NCI-H345 treated with DMSO at 0.1 percent for 48 hours (cell line): ENCODE measurements around the gene KCNJ6.
"Not testable (repeated sequence)": the region's sequence is repeated elsewhere in the genome, so short reads cannot be mapped to it uniquely, and the experiment has no call there.

Experiments
- DNase-seq: peaks from one replicate; lab custom pipeline; 2025; ENCODE audit not compliant: unreplicated experiment; lab: John Stamatoyannopoulos, UW

Gene KCNJ6

DNA sequence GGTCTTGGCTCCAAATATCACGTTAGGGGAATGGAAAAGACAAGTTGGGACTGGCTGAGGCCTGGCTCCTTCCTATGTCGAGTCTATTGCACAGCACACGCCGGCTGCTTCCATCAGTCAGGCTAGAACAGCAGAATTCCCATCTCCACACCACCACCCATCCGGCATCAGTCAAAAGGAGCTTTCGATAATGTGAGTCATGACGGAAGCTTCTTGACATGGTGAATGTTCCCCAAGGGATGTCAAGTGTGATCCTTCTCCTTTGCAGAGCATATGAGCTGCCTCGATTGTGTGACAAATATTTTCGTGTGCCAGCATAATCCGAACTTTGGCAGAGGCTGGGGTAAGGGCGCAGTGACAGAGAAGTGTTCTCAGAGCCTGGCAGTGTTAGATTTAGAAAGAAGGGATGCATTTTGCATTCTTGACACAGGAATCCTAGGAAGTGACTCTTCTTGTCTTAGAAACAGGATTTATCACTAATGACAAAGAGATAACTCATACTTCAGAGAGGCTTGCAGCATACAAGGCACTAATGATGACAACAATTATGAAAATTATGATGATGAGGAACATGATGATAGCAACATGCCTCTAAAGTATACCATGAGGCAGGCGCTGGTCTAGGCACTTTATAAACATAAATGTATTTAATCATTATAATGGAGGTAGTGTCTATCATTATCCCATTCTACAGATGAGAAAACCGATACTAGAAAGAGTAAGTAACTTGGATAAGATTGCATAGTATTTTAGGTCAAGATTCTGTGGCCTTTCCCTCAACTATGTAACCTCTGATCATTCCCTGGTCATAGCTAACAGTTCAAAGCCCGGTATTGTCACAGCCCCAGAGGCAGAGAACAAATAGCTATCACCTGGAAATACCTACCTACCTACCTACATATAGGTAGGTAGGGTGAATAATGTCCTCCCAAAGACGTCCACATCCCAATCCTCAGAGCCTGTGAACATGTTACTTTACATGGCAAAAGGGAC, 135.0 kb downstream of the KCNJ6 start:
- no peak for DNase-seq

DNA sequence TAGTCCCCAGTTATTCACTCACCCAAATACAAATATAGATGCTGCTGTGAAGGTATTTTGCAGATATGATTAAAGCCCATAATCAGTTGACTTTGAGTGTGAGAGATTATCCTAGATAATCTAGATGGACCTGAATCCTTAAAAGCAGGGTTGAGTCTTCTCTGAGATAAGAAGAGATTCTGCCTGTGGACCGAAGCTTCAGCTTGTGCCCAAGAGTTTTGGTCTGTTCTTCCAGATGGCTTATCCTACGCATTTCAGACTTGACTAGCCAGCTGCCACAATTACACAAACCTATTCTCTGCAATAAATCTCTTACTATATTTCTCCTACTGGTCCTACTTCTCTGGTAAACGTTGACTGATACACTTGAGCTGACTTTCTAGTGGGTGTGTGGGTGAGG, 145.1 kb downstream of the KCNJ6 start:
- no peak for DNase-seq

DNA sequence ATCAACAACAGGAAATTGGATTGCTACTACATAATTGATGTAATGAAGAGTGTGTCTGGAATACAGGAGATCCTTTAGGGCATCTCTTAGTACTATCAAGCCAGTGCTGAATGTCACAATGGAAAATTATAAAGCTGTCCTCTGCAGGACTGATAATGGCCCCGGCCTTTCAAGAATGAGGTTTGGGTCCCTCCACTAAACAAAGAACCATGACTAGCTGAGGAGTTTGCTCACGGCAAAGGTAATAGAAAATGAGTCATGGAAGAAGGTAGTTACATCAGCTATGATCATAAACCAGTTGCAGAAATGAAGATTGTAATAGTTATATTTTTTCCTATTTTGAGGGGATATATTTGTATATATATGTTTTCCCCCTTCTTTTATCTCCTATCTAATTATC, 145.8 kb downstream of the KCNJ6 start:
- no peak for DNase-seq

DNA sequence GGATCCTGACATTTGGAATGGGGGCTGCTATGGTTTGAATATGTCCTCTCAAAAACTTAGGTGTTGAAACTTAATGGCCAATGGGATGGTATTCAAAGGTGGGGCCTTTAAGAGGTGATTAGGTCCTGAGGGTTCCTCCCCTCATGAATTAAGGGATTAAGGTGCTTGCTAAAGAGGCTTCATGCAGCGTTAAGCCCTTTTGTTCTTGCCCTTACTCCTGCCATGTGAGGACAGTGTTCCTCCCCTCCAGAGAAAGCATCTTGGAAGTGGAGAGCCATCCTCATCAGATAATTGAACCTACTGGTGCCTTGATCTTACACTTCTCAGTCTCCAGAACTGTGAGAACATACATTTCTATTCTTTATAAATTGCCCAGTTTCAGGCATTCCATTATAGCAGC, 146.6 kb downstream of the KCNJ6 start:
- DNase-seq = no peak

DNA sequence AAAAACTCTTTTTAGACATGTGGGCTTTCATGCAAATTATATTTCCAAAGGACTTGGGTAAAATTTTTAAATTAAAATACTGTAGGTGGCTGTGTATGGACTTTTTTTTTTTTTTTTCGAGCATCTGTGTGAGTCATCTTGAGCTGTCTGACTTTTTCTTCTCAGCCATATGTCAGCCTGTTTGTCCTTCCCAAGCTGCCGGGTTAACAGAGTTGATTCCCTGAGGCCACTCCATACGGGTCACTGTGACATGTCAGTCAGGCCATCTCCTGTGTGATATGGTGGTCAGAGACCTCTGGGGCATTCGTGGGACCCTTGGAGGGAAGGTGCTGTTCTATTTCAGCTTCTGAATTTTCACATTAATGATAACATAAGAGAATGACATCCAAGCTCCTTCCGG, 148.3 kb downstream of the KCNJ6 start:
- DNase-seq = no peak

DNA sequence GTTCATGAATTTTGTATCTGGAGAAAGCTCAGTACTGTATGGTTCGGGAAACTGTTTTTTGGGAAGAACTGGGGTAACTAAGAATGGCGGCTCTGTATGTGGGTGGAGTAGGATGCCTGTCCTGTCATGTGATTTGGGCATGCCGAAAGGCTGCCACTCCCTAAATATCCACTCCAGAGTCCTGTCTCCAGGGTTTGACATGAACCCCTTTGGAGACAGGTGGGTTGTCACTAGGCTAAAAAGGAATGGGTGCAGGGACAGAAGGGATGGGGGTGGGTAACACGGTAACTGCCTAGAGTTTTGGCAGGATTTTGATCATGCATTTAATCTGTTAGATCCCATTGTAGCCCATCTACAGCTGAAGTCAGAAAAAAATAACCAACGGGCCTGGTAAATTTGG, 150.1 kb downstream of the KCNJ6 start:
- no peak for DNase-seq

DNA sequence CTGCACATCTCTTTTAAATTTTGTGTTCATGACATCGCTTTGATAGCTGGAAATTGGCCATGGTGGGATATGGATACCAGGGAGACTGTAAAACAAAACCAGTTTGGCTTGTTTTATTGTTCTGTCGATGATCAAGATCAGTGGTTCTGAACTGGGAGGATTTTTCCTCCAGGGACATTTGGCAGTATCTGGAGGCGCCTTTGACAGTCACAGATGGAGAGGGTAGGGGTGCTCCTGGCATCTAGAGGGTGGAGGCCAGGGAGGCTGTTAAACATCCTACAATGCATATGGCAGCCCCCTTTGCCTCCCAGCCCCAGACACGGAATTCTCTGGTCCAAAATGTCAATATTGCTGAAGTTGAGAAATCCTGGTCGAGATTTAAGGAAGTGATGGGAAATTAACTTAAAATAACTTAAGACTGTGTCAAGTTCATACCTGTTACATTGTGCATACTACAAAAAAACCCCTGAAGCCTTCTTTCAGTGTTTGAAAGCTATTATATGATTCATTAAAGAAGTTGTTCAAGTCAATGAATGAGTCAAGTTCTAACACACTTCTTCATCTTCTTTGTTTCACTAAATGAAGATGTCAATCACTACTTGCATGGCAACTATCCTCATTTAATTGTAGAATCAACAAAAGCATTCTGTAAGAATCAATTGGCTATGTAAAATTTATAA, 150.9 kb downstream of the KCNJ6 start:
- no peak for DNase-seq

DNA sequence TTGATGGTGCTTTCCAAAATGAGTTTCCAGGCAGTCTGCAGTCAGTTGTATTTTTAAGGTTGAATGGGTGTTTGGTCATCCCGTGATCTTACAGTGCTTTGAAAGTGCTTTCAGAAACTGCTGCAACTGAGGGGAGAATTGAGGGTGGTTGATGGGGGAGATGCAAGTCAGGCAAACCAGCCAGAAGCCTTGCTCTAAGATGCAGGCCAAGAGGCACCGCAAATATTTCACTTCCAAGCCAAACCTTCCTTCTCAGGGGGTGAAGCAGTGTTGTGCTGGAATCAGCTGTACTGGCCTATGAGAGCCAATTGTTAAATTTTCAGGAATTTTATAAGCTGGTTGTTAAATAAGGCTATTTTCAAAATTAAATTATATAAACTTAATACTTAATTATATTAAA, 151.6 kb downstream of the KCNJ6 start:
- DNase-seq = no peak

DNA sequence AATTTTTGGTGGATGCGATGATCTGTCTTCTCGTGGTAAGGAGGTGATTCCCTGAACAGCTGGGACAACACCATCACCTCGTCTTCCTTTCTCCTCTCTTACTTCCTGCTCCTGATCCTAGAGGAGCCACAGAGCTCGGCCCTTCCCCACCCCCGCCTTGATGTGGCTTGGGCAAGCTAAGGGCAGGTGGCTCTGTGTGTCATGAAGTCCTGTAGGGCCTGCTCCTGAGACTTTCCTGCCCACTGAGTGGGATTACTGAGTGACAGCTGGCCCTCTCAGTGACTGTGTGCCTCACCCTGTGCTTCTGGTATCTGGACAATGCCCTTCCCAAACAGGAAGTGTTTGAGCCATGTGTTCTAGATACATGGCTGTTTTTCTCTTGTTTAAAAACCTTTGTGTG, 153.0 kb downstream of the KCNJ6 start:
- no peak for DNase-seq

DNA sequence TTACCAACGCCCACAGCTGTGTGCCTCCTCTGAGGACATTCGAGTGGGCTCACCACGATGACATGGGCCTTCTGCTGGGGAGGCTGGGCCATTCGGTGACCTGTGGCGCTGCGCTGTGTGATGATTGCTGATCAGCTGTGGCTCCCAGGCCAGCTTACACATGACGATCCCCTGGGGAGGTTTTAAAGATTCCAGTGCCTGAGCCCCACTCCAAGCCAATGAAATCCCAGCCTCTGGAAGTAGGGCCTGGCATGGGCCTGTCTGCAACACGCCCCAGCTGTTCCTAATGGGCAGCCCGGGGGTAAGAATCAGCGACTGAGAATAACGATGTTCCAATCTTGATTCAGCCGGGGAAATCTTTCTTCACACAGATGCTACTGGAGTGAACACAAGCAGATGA, 153.7 kb downstream of the KCNJ6 start:
- no peak for DNase-seq

DNA sequence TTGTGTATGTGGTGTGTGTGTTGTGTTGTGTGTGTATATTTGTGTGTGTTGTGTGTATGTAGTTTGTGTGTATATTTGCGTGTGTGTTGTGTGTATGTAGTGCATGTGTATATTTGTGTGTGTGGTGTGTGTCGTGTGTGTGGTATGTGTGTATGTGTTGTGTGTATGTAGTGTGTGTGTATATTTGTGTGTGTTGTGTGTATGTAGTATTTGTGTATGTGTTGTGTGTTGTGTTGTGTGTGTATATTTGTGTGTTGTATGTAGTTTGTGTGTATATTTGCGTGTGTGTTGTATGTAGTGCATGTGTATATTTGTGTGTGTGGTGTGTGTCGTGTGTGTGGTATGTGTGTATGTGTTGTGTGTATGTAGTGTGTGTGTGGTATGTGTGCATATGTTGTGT, 154.9 kb downstream of the KCNJ6 start:
- DNase-seq = not testable (repeated sequence)

DNA sequence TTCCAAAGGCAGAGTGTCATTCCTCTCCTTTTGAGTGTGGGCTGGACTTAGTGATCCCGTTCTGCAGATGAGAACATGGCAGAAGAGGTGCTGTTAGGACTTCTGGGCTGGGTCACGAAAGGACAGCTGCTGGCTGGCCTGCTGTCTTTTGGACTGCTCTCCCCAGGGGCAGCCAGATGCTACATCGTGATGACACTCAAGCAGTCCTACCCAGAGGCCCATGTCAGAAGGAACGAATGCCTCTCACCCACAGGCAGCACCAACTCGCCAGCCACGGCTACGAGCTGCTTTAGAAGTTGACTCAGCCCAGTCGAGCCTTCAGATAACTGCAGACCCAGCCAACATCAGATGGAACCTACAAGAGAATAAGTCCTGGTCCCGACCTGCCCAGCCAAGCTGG, 156.5 kb downstream of the KCNJ6 start:
- no peak for DNase-seq

DNA sequence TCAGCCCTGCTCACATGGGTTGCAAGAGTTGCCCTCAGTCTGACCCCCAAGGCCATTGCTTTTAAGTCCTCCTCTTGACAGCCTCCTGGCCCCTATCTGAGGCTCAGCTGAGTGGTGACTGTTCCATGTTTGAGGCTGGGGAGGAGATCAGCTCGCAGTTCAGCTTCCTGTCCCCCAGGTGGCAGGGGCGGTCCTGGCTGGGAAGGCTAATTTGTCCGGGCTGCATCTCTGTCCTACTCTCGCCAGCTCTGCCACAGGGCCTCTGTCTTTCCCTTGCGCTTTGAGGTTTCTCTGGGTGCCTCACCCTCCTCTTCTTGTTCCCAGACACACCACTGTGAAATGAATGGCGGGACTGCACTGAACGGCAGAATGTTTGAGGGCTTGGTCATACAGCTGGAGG, 157.3 kb downstream of the KCNJ6 start:
- no peak for DNase-seq

DNA sequence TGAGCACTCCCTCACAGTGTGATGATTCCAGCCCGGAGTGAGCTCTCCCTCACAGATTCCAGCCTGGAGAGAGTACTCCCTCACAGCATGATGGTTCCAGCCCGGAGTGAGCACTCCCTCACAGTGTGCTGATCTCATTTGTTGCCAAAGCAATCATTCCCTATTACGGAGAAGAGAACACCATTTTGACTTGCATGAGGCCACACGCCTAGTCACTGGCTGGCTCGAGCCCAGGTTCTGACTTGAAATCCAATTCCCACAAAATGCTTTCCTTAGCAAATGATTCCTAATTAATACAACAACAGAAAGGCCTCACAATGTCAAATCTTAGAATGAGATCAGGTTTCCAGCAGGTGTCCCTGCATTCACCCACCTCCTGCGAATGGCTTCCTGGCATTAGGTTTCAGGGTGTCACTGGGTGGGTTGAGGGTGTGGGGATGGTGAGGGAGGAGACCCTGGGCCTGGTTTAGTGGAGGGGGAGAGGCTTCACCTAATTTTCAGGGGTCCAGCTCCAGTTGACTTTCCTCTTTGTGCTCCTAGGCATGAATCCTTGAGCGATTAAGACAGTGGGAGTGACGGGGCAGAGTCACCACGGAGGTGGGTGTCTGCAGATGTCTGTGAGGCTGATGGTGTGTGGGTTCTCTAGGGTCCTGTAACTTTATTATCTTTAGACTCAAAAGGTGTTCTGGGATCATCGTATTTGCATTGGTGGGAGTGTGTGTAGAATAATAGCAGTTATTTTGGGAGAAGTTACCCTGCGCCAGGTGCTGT, 158.5 kb downstream of the KCNJ6 start:
- no peak for DNase-seq

DNA sequence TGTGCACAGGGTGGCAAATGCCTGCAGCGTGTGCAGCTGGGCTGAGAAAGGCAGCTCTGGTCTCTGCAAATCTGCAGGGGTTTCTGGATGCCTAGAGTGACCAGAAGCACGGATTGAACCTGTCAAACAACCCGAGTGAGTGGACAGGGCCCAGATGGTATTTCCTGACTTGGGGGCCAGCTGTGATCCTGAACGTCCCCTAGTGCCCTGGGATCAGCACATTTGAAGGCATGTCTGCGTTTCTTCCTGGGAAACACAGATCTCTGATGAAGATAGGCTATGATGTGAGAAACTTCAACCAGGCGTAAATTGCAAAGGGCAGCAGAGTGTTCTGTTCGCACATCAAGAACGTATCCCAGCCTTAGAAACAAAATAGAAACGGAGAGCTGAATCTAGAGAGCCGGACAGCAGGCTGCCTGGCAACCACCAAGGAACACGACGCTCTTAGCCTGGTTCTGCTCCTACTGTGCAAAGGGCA, 163.1 kb downstream of the KCNJ6 start:
- no peak for DNase-seq

DNA sequence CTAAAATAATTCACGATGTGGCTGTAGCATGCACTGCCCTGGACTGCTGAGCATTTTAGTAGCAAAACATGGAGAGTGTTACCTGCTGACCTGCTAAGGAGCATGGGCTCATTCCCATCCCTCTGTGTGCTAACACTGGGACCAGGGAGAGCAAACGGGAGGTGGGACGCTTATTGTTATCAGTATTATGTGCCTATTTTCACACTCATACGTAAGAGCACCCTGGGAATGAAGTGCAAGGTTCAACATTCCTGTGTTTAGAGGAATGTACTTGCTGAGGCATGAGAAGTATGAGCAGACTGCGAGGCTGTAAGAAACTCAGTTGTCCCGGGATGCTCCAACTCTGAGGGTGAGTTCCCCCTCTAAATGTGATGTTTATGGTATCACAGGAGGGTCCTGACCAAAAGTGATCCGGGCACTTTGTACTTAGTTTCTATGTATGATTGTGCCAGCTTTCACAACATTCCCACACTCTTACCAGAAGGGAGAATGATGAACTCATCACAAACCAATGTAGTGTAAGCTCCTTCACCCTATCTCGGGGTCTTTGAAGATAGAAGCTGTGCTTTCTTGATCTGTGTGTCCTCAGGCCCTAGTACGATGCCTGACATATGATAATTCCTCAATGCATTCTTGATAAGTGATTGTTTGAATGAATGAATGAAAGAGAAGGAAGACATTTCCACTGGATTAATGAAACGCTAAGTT, 164.8 kb downstream of the KCNJ6 start:
- DNase-seq = no peak

DNA sequence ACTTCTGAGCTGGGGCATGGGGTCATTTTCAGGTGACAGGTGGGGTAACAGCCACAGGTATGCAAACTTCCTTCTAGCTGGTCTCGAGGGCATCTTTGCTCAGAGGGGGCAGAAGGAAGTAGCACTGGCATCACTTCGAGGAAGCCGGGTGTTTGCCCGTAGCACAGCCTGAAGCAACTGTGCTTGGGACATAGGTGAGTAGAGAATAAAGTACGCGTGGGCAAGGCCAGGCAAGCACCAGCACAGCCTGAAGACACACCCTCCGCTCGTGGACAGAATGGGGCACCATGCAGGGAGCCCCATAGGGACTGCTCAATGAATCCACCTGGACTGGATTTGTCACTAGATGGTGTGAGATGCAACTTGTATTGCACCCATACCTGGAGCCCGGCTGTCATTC, 167.1 kb downstream of the KCNJ6 start:
- DNase-seq = no peak

DNA sequence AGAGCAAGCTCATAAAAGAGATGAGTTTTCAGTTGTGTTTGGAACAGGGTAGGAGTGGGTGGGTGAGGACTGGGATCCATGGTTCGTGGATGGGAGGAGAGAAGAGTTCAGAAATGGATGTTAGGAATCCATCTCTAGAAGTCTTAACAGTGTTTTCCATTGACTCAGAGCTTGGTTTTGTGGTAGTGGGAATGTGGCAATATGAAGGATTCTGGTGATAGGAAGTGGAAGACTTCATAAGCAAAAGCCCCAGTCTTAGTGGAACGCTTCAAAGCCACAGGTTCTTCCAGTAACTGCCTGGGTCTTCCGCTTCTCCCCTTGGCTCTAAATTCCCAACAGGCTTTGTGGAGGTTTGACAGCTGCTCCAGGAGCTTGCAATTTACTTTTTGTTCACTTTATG, 167.9 kb downstream of the KCNJ6 start:
- no peak for DNase-seq

DNA sequence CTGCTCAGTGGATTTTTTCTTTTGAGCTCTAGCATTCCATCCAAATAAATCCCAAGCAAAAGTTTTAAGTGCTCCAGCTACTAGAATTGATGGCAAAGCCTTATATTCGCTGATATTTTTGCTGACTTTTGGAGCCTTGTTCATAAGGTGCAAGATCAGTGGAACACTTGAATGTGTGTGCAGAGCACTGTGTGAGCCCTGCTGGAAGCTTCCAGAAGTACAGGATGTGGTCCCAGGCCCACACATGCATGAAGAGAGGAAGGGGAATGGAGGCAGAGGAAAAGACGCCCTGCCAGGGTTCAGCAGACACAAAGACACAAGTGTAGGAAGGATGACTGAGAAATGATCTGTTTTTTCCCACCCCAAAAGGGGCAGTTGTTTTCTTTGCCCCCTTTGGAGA, 169.4 kb downstream of the KCNJ6 start:
- DNase-seq = no peak

DNA sequence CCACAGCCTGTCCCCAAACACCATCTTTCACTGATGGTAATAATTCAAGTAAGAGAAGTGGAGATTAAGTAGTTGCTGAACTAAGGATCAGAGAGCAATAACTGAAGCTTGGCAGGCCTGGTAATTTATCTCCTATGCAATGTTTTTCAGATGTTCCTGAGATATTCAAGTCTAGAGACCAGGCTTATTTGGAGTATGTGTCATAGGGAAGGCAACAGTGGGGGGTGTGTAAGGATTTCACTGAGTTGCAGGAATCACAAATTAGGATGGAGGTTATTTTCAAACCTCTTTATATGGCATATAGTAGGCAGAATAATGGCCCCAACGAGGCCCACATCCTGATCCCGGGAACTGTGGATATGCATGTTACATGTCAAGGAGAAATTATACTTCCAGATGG, 171.7 kb downstream of the KCNJ6 start:
- no peak for DNase-seq

DNA sequence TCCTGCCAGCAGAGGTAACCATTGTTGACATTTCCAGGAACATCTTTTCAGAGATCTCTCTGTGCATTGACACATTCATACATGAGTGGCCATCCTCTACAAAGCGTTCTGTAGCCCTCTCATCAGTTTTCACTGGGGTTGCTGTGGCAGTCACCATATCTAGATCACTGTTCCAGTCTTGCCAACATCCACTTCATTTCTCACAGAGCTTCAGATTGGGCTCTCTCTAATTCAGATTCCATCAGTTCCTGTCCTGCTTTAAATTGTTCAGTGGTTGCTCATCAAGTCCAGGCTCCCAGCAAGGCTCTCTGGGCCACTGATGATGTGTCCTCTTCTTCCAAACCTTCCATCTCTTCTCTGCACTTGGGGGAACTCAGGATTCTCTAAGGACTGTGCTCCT, 173.7 kb downstream of the KCNJ6 start:
- DNase-seq = no peak
